SKM-1 treated with dmso at 0.1 percent for 144 hours (cell line): ENCODE results near the gene TTC38.
A peak's percentile ranks its signal among the peaks of the same experiment; 100 is the strongest.
"Not testable (repeated sequence)": the region's sequence is repeated elsewhere in the genome, so short reads cannot be mapped to it uniquely, and the experiment has no call there.

Source experiments
- DNase-seq: peaks from one replicate; lab custom pipeline; 2025; ENCODE audit not compliant: unreplicated experiment; lab: John Stamatoyannopoulos, UW

TTC38 gene

DNA sequence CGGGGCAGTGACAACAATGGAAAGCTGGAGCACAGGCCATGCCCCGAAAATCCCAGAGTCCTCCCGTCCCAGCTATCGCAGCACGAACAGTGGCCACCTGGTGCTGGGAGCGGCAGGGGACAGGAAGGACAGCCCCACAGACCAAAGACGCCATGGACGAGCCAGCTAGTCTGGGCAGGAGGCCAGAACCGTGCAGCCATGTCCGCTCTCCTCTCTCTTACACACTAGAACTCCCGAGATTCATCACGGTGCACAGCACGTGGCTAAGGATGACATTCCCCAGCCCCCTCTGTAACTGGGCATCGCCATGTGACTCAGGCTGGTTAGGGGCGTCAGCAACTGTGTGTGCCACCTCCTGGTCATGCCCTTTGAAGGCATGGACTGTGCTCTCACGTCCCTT, 22.3 kb upstream of the TTC38 start:
- no peak for DNase-seq

DNA sequence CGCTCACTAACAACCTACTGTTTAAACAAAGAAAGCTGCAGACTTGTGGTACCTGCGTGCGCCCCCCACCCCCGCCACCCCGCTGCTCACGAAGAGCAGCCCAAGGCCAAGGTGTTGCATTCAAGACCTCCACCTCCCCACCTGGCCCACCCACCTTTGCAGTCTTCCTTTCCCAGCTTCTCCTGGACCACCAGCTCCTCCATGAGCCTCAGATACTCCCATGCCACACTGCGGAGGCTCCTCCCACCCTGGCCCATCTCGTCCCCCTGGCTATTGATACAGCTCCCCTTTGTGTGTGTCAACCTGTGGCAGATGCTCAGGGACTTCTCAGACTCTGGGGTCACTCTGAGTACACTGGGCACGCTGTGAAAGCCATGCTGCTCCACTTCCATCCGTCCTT, 21.6 kb upstream of the TTC38 start:
- DNase-seq: no peak

DNA sequence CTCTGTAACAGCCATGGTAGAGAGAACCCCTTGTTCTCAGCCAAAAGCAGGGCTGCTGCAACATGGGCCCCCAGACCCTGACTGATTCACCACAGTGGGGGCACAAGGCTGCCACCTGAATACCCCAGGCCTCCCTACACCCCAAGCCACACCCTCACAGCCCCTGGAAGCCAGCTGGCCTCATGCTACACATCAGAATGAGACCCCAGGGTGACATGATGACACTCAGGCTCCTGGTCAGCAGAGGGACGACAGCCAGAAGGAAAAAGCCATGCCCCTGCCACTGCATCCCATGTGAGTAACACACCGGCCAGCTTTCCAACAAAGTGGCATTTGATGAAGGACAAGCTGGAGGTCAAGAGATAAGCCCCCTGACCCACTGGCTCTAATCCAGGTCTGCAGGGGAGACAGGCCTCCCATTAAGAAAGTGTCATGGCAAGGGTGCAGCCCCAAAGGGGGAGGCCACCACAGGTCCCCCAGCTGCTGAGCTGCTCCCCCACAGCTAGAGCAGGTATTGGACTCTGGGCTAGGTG, 20.3 kb upstream of the TTC38 start:
- DNase-seq: no peak

DNA sequence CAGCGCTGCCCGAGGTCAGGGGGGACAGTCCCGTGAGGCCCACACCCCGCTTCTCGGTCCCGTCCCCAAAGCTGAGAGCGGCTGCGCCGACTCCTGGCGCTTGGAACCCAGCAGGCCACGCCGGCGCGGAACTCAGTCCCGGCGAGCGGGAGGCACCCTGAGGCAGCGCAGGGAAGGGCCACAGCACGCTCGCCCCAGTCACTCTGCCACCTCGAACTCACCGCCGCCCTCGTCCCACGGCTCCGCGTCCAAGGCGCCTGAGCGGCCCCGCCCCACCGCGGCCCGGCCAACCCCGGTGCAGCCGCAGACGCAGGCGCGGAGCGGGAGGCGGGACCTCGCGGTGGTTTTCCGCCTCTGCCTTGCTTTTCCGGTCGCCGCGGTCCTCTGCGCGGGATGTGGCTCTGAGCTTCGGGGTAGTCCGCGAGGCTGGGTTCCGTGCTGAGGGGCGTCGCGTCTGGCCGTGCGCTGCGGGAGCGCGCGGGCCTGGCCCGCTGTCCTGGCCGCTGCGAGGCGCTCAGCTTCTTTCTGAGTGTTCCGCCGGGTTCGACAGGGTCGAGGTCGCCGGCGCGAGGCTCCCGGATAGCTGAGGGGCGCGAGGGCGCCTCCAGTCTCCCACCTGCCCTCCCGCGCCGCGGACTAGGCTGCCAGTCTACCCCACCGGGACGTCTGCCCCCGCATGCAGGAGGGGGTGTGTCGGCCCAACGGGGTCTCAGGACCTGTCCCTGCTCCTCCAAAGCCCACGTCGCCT, 17.6 kb upstream of the TTC38 start, which contains the start of gene CDPF1:
TSS of gene CDPF1 (minus strand) at position 259 of the 748 bp plus-strand sequence. CDS start 2,009 bp downstream, outside the sequence.
- DNase-seq: peak; percentile 85

DNA sequence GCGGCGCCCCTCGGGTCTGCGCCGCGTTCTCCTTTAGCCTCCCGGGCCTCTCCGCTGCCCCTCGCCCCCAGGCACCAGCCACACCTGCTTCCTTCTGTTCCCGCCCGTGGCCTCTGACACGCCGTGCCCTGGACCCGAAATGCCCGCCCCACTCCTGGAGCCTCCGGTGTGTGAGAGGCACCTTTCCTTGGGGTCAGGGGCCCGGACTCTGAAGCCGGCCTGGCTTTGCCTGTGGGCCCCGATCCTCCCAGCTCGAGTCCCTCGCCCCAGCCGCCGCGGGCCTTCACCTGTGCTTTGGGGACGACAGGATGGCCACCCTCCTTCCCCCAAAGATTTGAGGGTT, 17.1 kb upstream of the TTC38 start:
- no peak for DNase-seq

DNA sequence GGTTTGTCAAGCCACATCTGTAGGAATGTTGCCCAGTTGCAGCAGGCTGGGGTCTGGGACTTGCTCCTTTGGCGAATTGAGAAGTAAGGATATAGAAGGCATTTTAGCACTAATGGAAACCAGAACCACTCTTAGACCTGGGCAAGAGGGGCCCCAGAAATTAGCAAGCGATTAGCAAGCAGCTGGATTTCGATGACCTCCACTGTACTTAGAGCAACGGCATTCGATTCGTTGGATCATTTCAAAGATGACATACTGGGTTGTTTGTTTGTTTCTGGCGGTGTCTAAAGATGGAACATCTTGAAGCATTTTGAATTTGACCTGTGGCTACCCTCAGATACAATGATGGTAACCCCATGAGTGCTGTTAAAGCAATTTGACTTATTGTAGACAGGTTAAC, 16.5 kb upstream of the TTC38 start:
- DNase-seq: no peak

DNA sequence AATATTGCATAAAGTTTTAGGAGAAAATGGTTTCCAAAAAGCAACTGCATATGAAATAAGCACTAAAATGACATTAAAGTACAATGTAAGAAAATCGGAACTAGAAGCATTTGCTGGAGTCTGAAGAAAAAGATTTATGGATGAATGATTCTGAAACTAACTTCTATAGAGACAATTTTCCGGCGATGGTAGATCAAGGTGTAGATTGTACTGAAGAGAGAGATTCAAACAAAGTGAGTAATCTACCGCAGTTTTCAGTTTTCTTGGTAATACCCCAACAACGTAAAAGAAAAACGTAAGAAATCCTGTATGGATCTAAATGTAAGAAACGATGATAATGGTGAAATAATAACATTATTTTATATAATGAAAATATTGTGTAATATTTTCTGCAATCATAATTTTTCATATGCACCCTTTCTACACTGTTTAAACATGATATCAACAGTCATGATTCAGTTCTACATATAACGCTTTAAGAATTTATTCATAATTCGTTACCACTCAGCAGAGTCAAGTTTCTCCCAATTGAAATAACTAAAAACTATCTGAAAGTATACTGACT, 15.9 kb upstream of the TTC38 start:
- DNase-seq: no peak

DNA sequence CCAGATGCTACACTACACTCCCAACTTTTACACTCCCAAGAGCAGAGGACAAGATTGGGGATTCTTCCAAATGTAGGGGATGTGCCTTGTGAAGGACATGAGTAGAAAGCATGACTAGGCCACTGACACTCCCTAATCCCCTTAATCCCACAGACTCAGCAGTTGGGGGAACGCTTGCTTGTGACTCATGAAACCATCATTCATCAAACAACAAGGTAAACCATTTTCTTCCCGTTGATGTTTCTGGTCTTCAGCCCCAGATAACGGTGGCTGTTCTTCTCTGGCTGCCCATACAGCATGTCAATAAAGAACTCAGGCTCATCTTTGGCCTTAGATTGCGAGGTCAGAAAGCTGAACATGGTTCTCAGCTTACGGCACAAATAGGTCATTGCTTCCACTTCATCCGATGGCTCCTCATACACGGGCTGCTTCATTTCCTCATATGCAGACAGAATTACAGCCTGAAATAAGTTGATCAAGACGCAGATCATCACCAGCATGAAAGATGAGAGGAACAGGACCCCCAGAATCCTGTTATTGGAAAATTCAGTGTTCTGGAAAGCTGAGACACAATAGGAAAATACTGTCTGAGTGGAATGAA, 11.3 kb upstream of the TTC38 start:
- no peak for DNase-seq

DNA sequence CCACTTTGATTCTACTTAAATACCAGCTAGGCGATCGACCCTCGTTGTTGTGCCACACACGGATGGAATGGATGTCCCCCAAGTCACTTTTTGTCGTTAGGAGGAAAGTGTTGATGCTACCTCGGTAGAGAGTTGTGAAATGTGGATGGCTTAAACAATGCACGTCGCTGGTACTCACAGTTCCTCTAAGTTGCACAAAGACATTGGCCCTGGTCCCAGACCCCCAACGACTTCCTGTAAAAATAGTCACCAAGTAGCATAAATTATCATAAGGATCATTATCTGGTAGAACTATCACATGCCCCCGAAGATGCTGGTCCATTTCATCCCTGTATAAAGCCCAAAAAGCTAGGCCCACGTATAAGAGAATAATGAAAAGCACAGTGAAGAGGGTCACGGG, 8.4 kb upstream of the TTC38 start:
- no peak for DNase-seq

DNA sequence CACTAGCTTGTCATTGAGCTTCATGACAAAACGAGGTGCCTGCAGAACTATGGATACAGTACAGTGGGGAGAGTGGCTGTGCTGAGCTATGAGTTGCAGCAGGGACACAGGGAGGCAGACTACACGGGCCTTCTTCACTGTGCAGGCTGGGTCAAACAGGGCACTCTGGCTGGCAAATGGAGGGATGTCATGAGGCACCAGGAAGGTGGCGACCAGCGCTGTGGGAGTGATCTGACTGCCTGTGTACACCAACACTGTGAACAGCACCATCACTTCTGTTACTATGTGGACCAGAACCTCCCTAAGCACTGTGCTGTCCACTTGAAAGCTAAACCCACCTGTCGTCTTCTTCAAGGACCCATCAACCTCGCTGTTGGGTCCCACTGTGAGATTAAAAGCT, 7.8 kb upstream of the TTC38 start:
- DNase-seq: no peak

DNA sequence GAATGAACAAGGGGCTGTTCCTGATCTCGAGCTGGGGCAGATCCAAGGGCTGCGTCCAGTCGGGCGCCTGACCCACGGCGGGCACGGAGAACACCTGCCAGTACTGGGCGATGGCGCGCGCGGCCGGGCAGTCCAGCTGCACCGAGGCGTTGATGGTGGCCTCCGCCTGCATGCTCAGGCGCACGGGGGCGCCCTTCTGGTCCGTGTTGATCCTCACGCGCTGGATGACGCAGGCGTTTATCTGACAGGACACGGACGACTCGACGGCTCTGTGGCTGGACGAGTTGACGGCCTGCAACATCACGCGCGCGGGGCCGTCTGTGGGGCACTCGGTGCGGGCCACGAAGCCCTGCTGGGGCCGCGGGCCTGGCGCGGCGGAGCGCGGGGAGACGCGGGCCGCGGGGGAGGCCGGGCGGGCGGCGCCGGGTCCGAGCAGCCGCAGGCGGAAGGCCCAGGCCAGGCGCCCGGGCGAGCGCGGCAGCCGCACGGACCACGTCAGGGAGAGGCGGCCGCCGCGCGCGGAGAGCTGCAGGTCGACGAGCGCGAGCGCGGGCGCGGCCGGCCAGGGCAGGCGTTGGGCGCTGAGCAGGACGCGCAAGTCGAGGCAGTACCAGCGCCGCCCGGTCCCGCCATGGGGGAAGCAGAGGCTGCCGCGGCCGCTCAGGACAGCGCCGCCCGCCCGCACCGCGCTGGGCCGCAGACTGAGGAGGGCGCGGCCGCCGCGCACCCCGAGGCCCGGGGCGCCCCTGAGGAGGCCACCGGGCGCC, 5.2 kb upstream of the TTC38 start:
- DNase-seq: no peak

DNA sequence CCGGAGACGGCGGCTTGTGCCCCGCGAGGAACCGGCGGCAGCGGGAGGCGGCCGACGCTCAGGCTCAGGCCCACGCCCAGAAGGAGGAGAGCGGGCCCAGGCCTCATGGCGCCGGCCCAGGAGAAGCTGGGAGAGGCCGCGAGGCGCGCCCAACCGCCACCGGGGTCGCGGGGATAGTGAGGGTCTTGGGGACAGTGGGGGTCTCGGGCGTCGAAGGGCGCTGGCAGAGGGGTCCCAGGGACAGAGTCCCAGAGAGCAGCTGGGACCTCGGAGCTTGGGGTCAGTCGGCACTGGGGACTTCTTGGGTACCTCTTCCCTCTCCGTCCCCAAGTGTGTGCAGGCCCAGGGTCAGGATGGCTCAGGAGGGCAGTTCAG, 4.6 kb upstream of the TTC38 start, which contains the start of gene PKDREJ:
TSS of gene PKDREJ (minus strand) at position 128 of the 375 bp plus-strand sequence. CDS start at position 107, 21 bp downstream.
- no peak for DNase-seq

DNA sequence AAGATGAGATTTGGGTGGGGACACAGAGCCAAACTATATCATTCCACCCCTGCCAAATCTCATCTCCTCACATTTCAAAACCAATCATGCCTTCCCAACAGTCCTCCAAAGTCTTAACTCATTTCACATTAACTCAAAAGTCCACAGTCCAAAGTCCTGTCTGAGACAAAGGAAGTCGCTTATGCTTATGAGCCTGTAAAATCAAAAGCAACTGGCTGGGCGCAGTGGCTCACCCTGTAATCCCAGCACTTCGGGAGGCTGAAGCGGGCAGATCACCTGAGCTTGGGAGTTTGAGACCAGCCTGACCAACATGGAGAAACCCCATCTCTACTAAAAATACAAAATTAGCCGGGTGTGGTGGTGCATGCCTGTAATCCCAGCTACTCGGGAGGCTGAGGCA, 3.3 kb upstream of the TTC38 start:
- not testable (repeated sequence) for DNase-seq

DNA sequence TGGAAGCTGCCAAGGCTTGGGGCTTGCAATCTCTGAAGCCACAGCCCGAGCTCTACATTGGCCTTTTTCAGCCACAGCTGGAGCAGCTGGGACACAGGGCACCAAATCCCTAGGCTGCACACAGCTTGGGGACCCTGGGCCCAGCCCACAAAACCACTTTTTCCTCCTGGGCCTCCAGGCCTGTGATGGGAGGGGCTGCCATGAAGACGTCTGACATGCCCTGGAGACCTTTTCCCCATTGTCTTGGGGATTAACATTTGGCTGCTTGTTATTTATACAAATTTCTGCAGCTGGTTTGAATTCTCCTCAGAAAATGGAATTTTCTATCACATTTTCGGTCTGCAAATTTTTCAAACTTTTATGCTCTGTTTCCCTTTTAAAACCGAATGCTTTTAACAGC, 2.2 kb upstream of the TTC38 start:
- not testable (repeated sequence) for DNase-seq

DNA sequence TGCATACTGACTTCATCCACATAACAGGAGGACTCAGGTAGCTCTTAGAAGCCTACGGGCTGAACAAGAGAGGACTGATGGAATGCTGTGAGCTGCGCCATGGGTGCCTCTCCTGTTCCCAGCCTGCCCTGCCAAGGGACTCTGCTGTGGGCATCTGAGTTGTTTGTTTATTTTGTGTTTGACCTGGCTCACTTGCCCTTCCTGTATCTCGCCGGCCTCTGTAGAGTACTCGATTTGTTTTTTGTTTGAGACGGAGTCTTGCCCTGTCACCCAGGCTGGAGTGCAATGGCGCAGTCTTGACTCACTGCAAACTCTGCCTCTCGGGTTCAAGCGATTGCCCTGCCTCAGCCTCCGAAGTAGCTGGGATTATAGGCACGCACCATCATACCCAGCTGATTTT, 1.8 kb downstream of the TTC38 start:
- DNase-seq: no peak

DNA sequence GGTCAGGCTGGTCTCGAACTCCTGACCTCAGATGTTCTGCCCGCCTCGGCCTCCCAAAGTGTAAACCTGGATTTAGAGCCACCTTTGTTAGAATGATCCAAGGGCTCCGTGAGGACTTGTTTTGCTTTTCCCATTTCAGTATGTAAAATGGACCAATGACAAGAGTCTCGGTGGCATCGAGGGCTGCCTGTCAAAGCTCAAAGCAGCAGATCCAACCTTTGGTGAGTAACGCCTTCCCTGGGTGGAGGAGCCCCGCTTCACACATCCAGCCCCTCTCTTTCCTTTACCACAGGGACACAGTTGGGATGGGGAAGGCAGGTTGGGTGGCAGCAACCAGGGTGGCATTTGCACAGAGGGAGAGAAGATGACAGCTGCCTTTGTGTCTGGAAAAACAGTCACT, 4.4 kb downstream of the TTC38 start:
- no peak for DNase-seq

DNA sequence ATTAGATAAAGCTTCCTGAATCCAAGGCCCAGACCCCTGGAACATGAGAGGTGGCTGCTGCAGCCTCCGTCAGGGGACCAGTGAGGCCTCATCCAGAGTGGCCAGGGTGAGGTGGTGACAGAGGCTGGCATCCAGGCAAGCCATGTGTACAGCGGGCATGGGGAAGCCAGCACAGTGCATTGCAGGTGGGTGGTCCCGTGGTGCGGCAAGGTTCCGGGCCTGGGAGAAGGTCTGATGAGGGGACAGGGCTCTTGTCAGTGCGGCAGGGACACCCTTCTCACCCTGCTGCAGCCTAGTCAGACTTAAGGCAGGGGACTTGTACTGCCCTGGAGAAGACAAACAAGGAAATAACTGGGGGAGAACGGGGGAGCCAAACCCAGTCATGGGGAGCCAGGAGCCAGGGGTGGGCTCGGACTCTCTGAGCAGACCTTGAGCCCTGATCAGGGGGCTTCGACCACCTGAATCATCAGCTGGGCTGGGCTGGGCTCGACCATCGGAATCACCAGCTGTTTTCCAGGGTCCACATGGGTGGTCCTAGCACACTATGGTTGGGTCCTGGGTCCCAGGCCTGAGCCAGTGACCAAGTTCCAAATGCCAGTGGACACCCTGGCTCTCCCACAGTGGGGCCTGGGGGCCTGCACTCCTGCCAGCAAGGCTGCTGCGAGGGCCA, 5.1 kb downstream of the TTC38 start:
- DNase-seq: no peak

DNA sequence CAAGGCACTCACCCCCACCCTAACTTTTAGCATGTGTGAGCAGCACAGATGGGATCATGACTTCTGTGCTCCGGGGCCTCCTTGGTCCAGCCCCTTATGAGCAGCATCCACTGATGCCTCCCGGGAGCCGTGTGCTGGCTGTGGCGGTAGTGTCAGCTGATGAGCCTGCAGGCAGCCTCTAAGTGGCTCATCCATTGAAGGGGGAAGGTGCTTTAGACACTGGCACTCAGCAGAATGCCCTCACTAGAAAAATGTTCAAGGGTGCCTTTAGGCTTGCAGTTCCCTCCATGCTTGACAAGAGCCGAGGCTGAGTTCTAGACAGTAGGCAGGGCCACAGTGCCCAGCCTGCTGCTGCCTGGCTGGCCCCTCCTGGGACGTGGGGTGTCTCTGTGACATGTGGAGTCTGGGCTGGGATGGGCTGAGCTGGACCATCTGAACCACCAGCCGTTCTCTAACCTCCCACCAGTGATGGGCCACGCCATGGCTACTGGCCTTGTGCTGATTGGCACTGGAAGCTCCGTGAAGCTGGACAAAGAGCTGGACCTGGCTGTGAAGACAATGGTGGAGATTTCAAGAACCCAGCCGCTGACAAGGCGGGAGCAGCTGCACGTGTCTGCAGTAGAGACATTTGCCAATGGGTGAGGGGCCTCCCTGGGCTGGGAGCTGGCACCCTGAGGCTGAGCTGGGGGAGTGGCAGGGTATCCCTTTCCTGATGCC, 5.8 kb downstream of the TTC38 start:
- no peak for DNase-seq

DNA sequence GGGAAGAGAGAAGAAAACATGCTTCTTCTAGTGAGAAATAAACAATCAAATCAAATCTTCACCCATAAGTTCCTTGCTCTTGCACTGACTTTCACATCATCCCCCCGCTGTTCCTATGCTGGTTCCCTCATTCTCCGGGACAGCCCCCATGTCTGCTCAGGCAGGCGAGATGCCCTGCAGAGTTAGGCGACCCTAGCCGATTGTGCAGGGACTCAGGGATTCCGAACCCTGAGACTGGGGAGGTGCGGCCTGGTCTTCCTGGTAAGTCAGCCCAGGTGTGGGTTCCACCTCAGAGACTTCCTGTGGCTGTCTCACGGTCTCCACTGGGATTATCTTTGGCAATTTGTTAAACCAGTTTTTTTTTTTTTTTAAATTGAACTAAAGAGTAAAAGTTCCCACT, 6.6 kb downstream of the TTC38 start:
- no peak for DNase-seq

DNA sequence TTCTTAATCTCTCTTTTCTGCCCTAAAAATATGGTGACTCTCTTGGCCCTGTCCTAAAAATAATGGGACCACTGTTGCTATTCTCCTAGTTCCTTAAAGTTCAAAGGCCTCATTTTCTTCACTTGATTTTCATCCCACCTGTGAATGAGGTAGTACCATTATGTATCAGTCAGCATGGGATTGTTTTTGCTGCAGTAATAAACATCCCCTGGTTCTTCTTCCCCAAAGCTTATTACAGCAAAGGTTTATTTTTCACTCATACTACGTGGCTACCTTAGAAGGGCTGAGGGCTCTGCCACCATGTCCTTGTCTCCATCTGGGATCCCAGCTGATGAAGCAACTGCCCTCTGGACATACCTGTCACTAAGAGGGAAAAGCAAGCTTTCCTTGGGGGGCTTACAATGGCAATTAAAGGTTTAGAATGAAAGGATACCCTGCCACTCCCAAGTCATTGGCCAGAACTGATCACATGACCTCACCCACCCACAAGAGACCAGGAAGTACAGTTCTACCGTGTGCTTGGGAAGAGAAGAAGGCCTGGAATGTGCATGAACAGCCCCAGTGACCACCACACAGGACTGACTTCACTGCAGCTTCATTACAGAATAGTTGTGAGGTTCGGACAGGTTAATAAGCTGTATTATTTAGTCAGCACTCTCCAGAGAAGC, 7.8 kb downstream of the TTC38 start:
- no peak for DNase-seq
